Measurements from ENCODE around the gene ACKR2. TPM values are rescaled to one million over a fixed set of nuclear protein-coding genes. Genes with fewer than 3 reads are reported as not detected.

ACKR2 gene
- total RNA-seq, 3 donors from 2014 or later (not counting 1 experiment from before 2014, with no cell fraction given): 0.56 to 0.95 (median 0.72) TPM

DNA sequence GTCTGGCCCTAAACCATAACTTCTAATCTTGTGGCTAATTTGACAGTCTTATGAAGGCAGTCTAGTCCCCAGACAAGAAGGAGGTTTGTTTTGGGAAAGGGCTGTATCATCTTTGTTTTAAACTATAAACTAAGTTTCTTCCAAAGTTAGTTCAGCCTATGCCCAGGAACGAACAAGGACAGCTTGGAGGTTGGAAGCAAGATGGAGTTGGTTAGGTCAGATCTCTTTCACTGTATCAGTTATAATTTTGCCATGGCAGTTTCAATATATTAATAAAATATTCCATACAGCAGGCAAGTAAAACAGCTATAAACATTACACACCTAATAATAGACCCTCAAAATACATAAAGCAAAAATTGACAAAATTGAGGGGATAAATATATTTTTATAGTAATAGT, 83.6 kb downstream of the ACKR2 start:
- intact Hi-C loops (cut with micrococcal nuclease): no loop called here
- TF ChIP-seq, protein P1, sequence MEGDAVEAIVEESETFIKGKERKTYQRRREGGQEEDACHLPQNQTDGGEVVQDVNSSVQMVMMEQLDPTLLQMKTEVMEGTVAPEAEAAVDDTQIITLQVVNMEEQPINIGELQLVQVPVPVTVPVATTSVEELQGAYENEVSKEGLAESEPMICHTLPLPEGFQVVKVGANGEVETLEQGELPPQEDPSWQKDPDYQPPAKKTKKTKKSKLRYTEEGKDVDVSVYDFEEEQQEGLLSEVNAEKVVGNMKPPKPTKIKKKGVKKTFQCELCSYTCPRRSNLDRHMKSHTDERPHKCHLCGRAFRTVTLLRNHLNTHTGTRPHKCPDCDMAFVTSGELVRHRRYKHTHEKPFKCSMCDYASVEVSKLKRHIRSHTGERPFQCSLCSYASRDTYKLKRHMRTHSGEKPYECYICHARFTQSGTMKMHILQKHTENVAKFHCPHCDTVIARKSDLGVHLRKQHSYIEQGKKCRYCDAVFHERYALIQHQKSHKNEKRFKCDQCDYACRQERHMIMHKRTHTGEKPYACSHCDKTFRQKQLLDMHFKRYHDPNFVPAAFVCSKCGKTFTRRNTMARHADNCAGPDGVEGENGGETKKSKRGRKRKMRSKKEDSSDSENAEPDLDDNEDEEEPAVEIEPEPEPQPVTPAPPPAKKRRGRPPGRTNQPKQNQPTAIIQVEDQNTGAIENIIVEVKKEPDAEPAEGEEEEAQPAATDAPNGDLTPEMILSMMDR (IDR thresholded peaks at IDR 0.05): no peak
- Histone ChIP-seq H3K4me1 (ENCODE audit: control insufficient read depth, insufficient read depth, low read length) (no peaks in the 10 kb centered on the region), H3K27ac (ENCODE audit: low read length) (no peak overlapping the region), H3K4me3 (ENCODE audit: low read length) (no peak overlapping the region), H3K27me3 (ENCODE audit: control insufficient read depth, insufficient read depth, low read length) (no peaks in the 10 kb centered on the region), H3K9me3 (ENCODE audit: control insufficient read depth, insufficient read depth, low read length) (no peaks in the 10 kb centered on the region), H3K36me3 (ENCODE audit: control insufficient read depth, insufficient read depth, low read length) (no peaks in the 10 kb centered on the region)
- Mint-ChIP-seq H3K4me1 (peaks cover 9 to 12% of the 10 kb centered on the region in 2 donors), H3K36me3 (no peaks in the 10 kb centered on the region), H3K27ac (no peak overlapping the region), H3K4me3 (no peak overlapping the region), H3K27me3 (ENCODE audit: low read depth in 2 of 2) (peaks cover 27 to 32% of the 10 kb centered on the region in 2 donors), H3K9me3 (no peaks in the 10 kb centered on the region)
- ATAC-seq (no peak), DNase-seq (no peak)
- no CpG with 5 or more reads among the region's 1 CpG for WGBS (ENCODE audit: insufficient coverage)

DNA sequence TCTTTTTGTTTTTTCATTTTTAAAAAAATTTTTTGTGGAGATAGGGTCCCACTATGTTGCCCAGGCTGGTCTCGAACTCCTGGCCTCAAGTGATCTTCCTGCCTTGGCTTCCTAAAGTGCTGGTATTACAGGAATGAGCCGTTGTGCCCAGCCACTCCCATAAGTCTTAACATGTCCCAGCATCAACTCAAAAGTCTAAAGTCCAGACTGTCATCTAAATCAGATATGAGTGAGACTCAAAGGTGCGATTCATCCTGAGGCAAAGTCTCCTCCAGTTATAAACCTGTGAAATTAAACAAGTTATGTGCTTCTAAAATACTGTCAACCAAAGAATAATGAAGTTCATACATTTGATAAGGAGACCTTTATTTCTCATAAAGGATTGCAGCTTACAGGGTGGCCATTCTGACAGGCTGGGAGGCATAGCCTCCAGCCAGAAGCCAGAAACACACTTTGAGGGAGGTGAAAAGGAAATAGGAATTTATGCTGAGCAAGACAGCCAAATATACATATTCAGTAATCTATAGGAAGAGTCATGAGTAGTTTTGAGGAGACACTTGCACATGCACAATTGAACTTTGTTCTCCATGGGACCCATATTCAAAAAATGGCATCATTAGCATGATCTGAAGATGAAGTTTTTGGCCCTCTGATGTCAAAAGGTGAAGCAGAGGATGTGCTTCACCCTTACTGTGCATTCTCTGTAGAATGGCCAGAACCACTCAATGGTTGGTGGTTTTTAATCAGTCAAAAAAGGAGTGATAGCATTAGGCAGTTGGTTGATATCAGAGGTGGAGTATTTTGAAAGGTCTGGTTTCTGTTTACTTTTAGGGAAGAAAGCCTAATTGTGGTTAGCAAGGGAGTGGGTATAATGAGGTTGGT, 85.7 kb downstream of the ACKR2 start:
- H3K4me1 ChIP-seq (ENCODE audit: control insufficient read depth, insufficient read depth, low read length): no peaks in the 10 kb centered on the region
- H3K36me3 Mint-ChIP-seq: no peaks in the 10 kb centered on the region
- no peak overlapping the region for H3K27ac Mint-ChIP-seq
- intact Hi-C loops (cut with micrococcal nuclease): no loop called here
- no peak overlapping the region for H3K4me3 Mint-ChIP-seq
- ATAC-seq (peak in 1 of 3 donors; percentile 37), DNase-seq (no peak)
- TF ChIP-seq, protein P1 (IDR thresholded peaks at IDR 0.05): no peak
- WGBS (ENCODE audit: insufficient coverage): 89% methylated on average over 3 of the region's 3 CpGs
- H3K4me3 ChIP-seq (ENCODE audit: low read length): no peak overlapping the region
- peaks cover 3 to 6% of the 10 kb centered on the region in 2 donors for H3K4me1 Mint-ChIP-seq
- peaks cover 18 to 21% of the 10 kb centered on the region in 2 donors for H3K27me3 Mint-ChIP-seq (ENCODE audit: low read depth in 2 of 2)
- H3K27ac ChIP-seq (ENCODE audit: low read length): no peak overlapping the region
- no peaks in the 10 kb centered on the region for H3K36me3 ChIP-seq (ENCODE audit: control insufficient read depth, insufficient read depth, low read length)
- H3K27me3 ChIP-seq (ENCODE audit: control insufficient read depth, insufficient read depth, low read length): no peaks in the 10 kb centered on the region
- H3K9me3 ChIP-seq (ENCODE audit: control insufficient read depth, insufficient read depth, low read length): no peaks in the 10 kb centered on the region
- H3K9me3 Mint-ChIP-seq: no peaks in the 10 kb centered on the region

DNA sequence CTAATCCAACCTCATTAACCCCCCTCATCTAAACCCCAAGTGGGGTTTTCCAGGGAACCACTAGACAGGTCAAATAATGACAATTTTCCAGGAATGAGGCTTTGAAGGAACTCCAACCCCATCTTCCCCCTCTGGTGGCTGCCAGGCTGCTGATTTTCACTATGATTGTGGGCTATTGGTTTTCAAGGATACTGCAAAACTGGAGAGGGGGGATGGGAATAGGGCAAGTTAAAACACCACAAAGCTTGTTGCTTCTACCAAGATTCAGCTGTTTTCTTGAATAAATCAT, 86.3 kb downstream of the ACKR2 start:
- Mint-ChIP-seq H3K27ac (no peak overlapping the region), H3K36me3 (no peaks in the 10 kb centered on the region), H3K4me1 (peaks cover 0 to under 1% of the 10 kb centered on the region in 2 donors), H3K27me3 (ENCODE audit: low read depth in 2 of 2) (peaks cover 18 to 21% of the 10 kb centered on the region in 2 donors), H3K9me3 (no peaks in the 10 kb centered on the region), H3K4me3 (no peak overlapping the region)
- intact Hi-C loops (cut with micrococcal nuclease): no loop called here
- TF ChIP-seq, protein P1 (IDR thresholded peaks at IDR 0.05): no peak
- Histone ChIP-seq H3K4me3 (ENCODE audit: low read length) (no peak overlapping the region), H3K27me3 (ENCODE audit: control insufficient read depth, insufficient read depth, low read length) (no peaks in the 10 kb centered on the region), H3K9me3 (ENCODE audit: control insufficient read depth, insufficient read depth, low read length) (no peaks in the 10 kb centered on the region), H3K27ac (ENCODE audit: low read length) (no peak overlapping the region), H3K36me3 (ENCODE audit: control insufficient read depth, insufficient read depth, low read length) (no peaks in the 10 kb centered on the region), H3K4me1 (ENCODE audit: control insufficient read depth, insufficient read depth, low read length) (no peaks in the 10 kb centered on the region)
- no peak for DNase-seq
- no peak for ATAC-seq

All from natural killer cell (primary cell).